Measurements from ENCODE around the gene MORC3. TPM values are rescaled to one million over a fixed set of nuclear protein-coding genes. Genes with fewer than 3 reads are reported as not detected.
"Not testable (repeated sequence)": the region's sequence is repeated elsewhere in the genome, so short reads cannot be mapped to it uniquely, and the experiment has no call there.

MORC3 gene
- total RNA-seq, 1 experiment from 2014 or later, result 19.8 TPM

- POLR2A ChIA-PET; H3K27me3 ChIP-seq (ENCODE audit: insufficient read depth, low read length); H4K20me1 ChIP-seq (ENCODE audit: insufficient read depth); BruUV-seq (replicated peaks); H3K9me3 ChIP-seq (ENCODE audit: control insufficient read depth in 1 of 2, insufficient read depth in 1 of 2, low read depth in 1 of 2, low read length in 2 of 2); H3K9me2 ChIP-seq (ENCODE audit: insufficient read depth); H3K9ac ChIP-seq (ENCODE audit: low read length); H3K4me1 ChIP-seq (ENCODE audit: control insufficient read depth in 1 of 2, insufficient read depth in 2 of 2, low read length in 2 of 2); RAD21 ChIA-PET (ENCODE audit: low non-redundant PET in 1 of 2, low total read pairs in 2 of 2, uncharacterized antibody in 2 of 2, unreplicated experiment in 2 of 2); H2AFZ ChIP-seq (ENCODE audit: low read depth, low read length, poor library complexity, severe bottlenecking); H3K27ac ChIP-seq (ENCODE audit: low read depth, low read length); H3K4me3 ChIP-seq (replicated peaks in 1 of 2; ENCODE audit: low read depth in 1 of 2, low read length in 2 of 2); H3K4me2 ChIP-seq (ENCODE audit: low read length); DNase-seq (ENCODE audit: low read depth, low spot score); intact Hi-C loops (cut with micrococcal nuclease); ATAC-seq: not testable (repeated sequence)
- Histone ChIP-seq H3K36me3 (ENCODE audit: control insufficient read depth in 1 of 2, insufficient read depth in 2 of 2, low read length in 2 of 2) (peaks cover 3 to 23% of the 10 kb centered on the region in 2 experiments; a peak in 3 of 4 replicates), H3K79me2 (ENCODE audit: insufficient read depth, low read length) (peaks cover 12% of the 10 kb centered on the region)
- CTCF ChIA-PET, result interaction anchor here (1.0 kb wide), 1 partner anchor 250 kb away, joined by 3 read pairs; no protein-coding TSS in a partner anchor
These were observed 71.7 kb downstream of the MORC3 start for GRCh38 chr21:36391649-36392048.

GRCh38 chr21:36395353-36396111 is 75.5 kb downstream of the MORC3 start:
- RAD21 ChIA-PET (ENCODE audit: low non-redundant PET in 1 of 2, low total read pairs in 2 of 2, uncharacterized antibody in 2 of 2, unreplicated experiment in 2 of 2), result interaction anchor here in 1 of 2 experiments (0.6 kb wide), 1 partner anchor 256 kb away, joined by 3 read pairs; no protein-coding TSS in a partner anchor
- POLR2A ChIA-PET, result no interaction called here
- Histone ChIP-seq H3K79me2 (ENCODE audit: insufficient read depth, low read length) (no peaks in the 10 kb centered on the region), H3K9me3 (ENCODE audit: control insufficient read depth in 1 of 2, insufficient read depth in 1 of 2, low read depth in 1 of 2, low read length in 2 of 2) (no peaks in the 10 kb centered on the region), H3K36me3 (ENCODE audit: control insufficient read depth in 1 of 2, insufficient read depth in 2 of 2, low read length in 2 of 2) (peaks cover 10 to 31% of the 10 kb centered on the region in 2 experiments; a peak in 3 of 4 replicates), H3K4me1 (ENCODE audit: control insufficient read depth in 1 of 2, insufficient read depth in 2 of 2, low read length in 2 of 2) (no peaks in the 10 kb centered on the region), H3K27me3 (ENCODE audit: insufficient read depth, low read length) (no peaks in the 10 kb centered on the region), H3K4me2 (ENCODE audit: low read length) (no peak overlapping the region), H3K9ac (ENCODE audit: low read length) (no peak overlapping the region), H3K27ac (ENCODE audit: low read depth, low read length) (no peak overlapping the region), H4K20me1 (ENCODE audit: insufficient read depth) (no peaks in the 10 kb centered on the region), H2AFZ (ENCODE audit: low read depth, low read length, poor library complexity, severe bottlenecking) (no peak overlapping the region), H3K9me2 (ENCODE audit: insufficient read depth) (no peaks in the 10 kb centered on the region), H3K4me3 (replicated peaks in 1 of 2; ENCODE audit: low read depth in 1 of 2, low read length in 2 of 2) (no peak overlapping the region)
- DNase-seq (ENCODE audit: low read depth, low spot score) (no peak), ATAC-seq (no peak)
- TF ChIP-seq YY1 (IDR thresholded peaks at IDR 0.05; ENCODE audit: extremely low read depth, insufficient replicate concordance, low read depth, low read length), result no peak
- no peak for TF ChIP-seq SIN3A (IDR thresholded peaks at IDR 0.05; ENCODE audit: low read depth)
- TF ChIP-seq CEBPB (IDR thresholded peaks at IDR 0.05; ENCODE audit: low read depth), result no peak
- TF ChIP-seq ZNF274 (IDR thresholded peaks at IDR 0.05; ENCODE audit: low read depth, low read length), result no peak
- TF ChIP-seq CTCF (IDR thresholded peaks at IDR 0.05 in 2 of 3, conservative IDR thresholded peaks at IDR 0.05 in 1 of 3; ENCODE audit: borderline replicate concordance in 1 of 3, insufficient read depth in 1 of 3, low read depth in 2 of 3, low read length in 2 of 3), result no peak
- TF ChIP-seq ELF1 (IDR thresholded peaks at IDR 0.05; ENCODE audit: borderline replicate concordance, low read depth), result no peak
- no peak for TF ChIP-seq EZH2 (IDR thresholded peaks at IDR 0.05)
- no peak for TF ChIP-seq ZBTB33 (IDR thresholded peaks at IDR 0.05; ENCODE audit: extremely low read depth, insufficient replicate concordance, low read length)
- no peak for TF ChIP-seq RAD21 (IDR thresholded peaks at IDR 0.05; ENCODE audit: low read depth)
- intact Hi-C loops (cut with micrococcal nuclease), result no loop called here
- no TSS peak for BruUV-seq (replicated peaks)
- CTCF ChIA-PET, result no interaction called here

Measured in HCT116 (cell line).